IPS DF 4.7 (cell line): ENCODE results near the gene IDE.
"Not testable (repeated sequence)": the region's sequence is repeated elsewhere in the genome, so short reads cannot be mapped to it uniquely, and the experiment has no call there.

Source experiments
- DNase-seq: peaks from one replicate; pipeline ENCODE4 v3.0.0-alpha.2; 2013; ENCODE audit warnings: low spot score; ENCODE audit errors: extremely low read depth

Gene IDE

DNA sequence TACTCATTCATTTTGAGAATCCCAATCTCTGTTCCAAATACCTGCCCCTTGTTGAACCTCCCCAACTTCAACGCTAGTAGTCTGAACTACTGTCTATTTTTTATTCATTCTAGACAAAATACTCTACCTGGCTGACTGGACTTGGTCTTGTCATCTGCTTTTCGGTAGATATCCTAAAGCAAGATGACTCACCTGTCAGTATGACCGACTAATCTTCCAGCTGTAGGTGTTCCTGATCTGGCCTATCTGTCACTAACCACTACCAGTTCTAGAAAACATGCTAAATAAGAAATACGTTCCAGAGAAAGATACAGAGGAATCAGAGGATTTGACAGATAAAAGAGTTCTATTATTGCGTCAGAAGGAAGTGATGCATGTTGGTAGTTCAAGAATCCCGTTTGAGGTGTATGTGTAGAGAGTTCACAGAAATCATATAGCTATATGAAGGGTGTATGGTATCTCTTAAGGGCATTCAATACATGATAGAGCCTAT lies 81.1 kb downstream of the IDE start:
- no peak for DNase-seq

DNA sequence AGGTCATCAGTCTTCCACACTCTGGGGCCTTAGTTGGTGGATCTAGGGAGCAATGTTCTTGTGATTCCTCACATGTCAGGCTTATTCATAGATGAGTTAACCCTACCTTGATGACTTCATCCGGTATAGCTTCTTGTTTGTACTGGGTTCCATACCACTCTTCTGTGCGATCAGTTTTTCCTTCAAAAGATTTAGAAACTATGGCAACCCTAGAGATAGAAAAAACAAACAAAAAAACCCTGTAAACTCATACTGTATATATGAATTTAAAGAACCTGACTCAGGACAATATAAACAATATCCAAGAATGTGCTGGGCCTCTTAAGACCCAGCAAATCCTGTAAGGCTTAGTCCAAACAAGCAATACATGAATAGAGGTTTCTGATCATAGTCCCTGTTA lies 83.5 kb downstream of the IDE start:
- DNase-seq = no peak

GRCh38 chr10:92486637-92487036 lies 87.3 kb downstream of the IDE start:
- DNase-seq = no peak

DNA sequence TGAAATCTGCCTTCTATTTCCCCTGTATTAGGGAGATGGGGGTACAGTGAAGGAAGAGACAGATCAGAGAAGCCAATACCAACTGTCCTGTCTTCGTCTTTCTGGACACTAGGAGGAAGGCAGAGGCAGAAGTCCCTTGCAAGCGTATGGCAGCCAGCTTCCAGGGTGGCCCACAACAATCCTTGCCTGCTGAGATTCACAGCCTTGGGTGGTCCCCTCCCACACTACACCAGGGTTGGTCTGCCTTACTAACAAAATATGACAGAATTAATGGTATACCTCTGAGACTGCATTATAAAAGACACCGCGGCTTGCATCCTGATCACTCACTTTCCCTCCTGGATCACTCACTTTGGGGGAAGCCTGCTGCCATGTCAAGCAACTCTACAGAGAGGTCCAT lies 90.4 kb downstream of the IDE start:
- no peak for DNase-seq

- DNase-seq = no peak
Measured at GRCh38 chr10:92480413-92480812, 93.5 kb downstream of the IDE start.

DNA sequence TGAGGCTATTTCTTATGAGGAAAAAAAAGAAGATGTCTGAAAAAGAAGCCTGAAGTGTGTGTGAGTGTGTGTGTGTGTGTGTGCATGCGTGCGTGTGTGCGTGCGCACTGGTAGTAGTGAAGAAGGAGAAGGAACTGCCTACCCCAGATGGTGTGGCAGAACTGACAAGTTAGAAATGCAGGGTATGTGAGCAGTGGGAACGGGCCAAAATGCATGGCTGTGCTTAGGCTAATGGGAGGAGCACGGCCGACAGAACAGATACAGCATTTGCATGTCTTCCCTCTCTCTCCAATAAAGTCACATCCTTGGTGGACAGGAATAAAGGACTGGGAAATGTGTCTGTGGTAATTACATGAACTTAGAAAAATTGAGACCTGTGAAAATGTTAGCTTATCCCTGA lies 94.3 kb downstream of the IDE start:
- no peak for DNase-seq

DNA sequence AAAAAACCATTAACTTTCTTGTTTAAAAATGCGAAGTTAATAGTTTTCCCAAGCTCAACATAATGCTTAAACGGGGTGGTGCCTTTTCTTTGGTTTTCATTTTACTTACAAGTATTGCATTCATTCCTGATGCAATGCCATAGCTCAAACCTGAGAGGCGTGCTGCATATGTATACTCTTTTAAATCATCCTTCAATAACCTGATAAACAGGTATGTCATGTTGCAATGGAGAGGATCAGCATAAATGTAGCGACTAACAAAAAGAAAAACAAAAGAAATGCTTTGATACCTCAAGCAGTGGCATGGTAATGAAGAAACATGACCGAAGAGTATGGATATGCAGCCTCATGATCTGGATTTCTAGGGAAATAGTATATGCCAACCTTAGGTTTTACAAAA lies 95.4 kb downstream of the IDE start:
- DNase-seq = no peak

GRCh38 chr10:92475357-92475868 lies 98.5 kb downstream of the IDE start:
- DNase-seq = no peak

GRCh38 chr10:92470026-92470425 lies 103.9 kb downstream of the IDE start:
- DNase-seq = no peak

DNA sequence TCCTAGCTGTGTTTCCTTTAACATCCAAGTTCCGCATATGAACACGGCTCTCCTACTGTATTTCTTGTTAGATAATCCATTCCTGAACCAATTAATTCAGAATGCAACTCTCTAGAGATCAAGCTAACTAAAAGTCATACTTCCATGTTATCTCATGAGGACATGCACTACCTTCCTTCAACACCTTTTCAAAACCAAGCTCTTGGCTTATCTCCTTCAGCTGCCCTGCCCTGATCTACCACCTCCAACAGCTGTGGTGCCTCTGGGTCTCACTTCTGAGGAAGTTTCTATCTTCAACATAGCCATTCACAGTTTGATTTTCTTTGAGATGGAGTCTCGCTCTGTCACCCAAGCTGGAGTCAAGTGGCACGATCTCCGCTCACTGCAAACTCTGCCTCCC lies 109.5 kb downstream of the IDE start:
- no peak for DNase-seq

DNA sequence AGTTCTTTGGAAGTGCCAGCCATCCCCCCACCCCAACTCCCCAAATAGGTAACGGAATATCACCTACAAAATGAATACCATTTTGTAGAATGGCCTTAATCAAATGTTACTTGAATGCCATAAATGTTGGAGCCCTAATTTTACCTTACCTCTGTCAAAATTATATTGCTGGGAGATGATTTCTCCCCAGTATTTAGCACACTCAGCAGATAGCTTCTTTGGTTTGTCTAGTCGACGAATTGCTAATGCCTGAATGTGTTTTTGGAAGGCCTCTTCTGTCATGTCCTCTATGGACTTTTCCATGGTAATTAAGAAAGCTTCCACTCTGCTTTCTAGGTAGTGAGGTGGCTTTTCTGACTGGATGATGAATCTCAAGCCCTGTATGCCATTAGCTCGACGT lies 110.3 kb downstream of the IDE start:
- no peak for DNase-seq

- DNase-seq = not testable (repeated sequence)
Measured at GRCh38 chr10:92454955-92455354, 118.9 kb downstream of the IDE start.

- no peak for DNase-seq
Measured at GRCh38 chr10:92452313-92452712, 121.6 kb downstream of the IDE start.

- no peak for DNase-seq
Measured at GRCh38 chr10:92451431-92451830, 122.5 kb downstream of the IDE start.

GRCh38 chr10:92450896-92451295 lies 123.0 kb downstream of the IDE start:
- no peak for DNase-seq

DNA sequence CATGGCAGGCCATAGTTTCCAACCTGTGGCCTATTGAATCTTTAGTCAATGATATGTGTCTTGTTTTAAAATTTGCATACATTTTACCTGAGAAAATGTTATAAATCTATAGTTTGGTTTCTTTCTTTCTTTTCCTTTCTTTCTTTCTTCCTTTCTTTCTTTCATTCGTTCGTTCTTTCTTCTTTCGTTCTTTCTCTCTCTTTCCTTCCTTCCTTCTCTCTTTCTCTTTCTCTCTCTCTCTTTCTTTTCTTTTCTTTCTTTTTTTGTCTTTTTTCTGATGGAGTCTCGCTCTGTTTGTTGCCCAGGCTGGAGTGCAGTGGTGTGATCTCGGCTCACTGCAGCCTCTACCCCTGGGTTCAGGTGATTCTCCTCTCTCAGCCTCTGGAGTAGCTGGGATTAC lies 133.3 kb downstream of the IDE start:
- no peak for DNase-seq

DNA sequence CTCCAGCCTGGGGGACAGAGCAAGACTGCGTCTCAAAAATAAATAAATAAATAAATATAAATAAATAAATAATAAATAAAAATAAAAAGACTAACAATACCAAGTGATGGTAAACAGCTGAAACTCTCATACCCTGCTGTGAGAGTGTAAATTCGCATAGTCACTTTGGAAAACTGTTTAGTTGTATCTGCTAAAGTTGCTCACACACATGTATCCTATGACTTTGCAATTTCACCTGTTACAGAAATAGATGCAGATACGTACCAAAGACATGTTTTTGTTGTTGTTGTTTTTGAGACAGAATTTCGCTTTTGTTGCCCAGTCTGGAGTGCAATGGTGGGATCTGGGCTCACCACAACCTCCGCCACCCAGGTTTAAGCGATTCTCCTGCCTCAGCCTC lies 135.7 kb downstream of the IDE start:
- DNase-seq = no peak

DNA sequence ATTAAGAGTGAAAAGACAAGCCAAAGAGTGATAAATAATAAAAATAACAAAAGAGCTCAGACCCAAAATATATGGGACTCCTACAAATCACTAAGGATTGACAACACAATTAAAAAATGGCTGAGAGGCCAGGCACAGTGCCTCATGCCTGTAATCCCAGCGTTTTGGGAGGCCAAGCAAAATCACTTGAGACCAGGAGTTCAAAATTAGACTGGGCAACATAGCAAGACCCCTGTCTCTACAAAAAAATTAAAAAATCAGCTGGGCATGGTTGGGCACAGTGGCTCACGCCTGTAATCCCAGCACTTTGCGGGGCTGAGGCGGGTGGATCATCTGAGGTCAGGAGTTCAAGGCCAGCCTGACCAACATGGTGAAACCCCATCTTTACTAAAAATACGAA lies 137.3 kb downstream of the IDE start:
- no peak for DNase-seq

DNA sequence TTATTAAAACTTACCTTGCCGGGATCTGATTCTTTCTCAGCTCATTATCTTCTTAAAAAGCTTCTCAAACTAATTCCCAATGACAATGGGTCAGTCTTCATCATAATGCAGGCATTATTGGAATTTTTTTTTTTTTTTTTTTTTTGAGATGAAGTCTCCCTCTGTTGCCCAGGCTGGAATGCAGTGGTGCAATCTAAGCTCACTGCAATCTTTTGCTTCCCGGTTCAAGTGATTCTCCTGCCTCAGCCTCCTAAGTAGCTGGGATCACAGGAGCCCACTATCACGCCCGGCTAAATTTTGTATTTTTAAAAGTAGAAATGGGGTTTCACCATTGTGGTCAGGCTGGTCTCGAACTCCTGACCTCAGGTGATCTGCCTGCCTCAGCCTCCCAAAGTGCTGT lies 137.8 kb downstream of the IDE start:
- DNase-seq = not testable (repeated sequence)

- DNase-seq = no peak
Measured at GRCh38 chr10:92434385-92434784, 139.5 kb downstream of the IDE start.

DNA sequence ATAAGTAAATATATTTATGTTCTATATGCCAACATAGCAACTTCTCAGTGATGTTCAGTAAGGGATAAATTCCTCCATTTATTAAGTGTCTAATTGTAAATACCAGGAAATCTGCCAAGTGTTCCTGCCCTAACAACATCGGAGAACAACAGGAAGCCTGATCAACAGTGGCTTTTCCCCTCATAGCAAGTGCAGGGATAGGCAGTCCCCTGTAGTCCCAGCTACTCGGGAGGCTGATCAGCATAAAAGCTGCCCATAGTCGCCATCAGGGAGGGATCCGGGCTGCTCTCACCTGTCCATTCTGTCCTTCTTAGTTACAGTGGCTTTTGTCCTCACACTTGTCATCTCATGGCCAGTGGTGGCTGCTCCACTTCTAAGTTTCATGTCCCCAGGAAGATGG lies 141.3 kb downstream of the IDE start:
- no peak for DNase-seq

DNA sequence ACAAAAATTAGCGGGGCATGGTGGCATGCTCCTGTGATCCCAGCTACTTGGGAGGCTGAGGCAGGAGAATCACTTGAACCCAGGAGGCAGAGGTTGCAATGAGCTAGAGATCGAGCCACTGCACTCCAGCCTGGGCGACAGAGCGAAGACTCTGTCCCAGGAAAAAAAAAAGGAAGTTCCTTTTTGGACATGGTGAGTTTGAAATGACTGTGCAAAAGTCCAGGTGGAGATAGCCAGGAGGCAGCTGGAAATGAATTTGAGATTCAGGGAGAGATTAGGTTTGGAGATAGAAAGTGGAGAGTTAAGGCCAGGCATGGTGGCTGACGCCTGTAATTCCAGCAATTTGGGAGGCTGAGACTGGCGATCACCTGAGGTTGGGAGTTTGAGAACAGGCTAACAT lies 143.8 kb downstream of the IDE start:
- DNase-seq = no peak

DNA sequence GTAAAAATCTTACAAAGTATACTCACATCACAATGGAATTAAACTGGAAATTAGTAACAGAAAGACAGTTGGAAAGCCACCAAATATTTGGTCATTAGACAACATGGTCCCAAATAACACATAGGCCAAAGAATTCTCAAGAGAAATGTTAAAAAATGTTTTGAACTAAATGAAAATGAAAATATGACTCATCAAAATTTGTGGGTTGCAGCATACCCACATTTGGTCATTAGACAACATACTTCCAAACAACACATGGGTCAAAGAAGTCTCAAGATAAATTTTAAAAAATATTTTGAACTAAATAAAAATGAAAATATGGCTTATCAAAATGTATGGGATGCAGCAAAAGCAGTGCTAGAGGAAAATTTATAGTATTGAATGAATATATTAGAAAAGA lies 152.3 kb downstream of the IDE start:
- DNase-seq = no peak
